AML-193 (cell line): ENCODE measurements around the gene RNF123.

Experiments
- DNase-seq, 2 experiments: peaks; one replicate each; lab custom pipeline; 2025; lab: John Stamatoyannopoulos, UW

Gene RNF123

GRCh38 chr3:49689046-49689907, at the start of gene RNF123, which contains the start of gene MST1:
Gene RNF123 (plus strand): TSS chr3:49689557. CDS start chr3:49691166, 1,609 bp downstream.
Gene MST1 (minus strand): TSS chr3:49689474. CDS start chr3:49688691, 783 bp downstream.
- no peak for DNase-seq

- DNase-seq, result no peak
Observed at GRCh38 chr3:49641292-49641691, 48.1 kb upstream of the RNF123 start.

DNA sequence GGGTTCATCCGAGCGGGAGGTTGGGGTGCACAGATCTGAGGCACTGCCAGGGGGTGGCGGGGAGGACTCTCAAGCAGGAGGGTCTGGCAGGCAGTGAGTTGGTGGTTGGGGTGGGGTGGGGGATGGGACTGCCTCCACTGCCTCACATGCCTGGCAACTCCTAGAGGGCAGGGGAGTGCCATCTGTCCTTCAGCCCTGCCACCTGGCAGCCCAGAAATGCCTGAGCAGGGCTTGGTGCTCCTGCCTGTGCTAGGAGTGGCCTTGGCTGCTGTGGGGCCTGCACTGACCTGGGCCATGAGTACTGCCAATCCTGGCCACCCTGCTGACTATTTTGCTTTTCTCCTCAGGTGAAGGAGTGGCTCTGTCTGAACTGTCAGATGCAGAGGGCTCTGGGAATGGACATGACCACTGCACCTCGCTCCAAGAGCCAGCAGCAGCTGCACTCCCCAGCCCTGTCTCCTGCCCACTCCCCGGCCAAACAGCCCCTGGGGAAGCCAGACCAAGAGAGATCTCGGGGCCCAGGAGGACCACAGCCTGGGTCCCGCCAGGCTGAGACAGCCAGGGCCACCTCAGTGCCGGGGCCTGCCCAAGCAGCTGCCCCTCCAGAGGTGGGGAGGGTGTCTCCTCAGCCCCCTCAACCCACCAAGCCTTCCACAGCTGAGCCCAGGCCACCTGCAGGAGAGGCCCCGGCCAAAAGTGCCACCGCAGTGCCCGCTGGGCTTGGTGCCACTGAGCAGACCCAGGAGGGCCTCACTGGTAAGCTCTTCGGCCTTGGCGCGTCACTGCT, 47.2 kb upstream of the RNF123 start:
- no peak for DNase-seq

GRCh38 chr3:49642708-49643145, 46.6 kb upstream of the RNF123 start:
- DNase-seq, result no peak

DNA sequence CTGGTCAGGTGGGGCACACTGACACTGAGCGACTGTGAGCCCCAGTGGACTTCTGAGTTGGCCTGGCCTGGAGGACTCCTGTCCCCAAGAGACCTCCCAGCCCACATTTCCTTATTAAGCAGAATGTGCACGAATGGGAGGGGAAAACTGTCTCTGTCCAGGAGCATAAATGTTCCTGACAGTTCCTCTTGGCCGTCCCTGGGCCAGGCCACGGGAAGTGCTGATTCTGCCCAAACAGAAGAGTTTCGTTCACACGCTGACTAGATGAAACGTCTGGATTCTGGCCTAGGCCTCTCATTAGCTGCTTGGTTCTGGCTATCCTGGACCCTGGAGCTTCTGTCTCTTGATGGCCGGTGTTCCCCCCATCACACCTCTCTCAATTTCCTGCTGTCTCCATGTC, 44.7 kb upstream of the RNF123 start:
- no peak for DNase-seq

GRCh38 chr3:49646236-49646635, 43.1 kb upstream of the RNF123 start:
- DNase-seq, result no peak

- no peak for DNase-seq
Observed at GRCh38 chr3:49647741-49648140, 41.6 kb upstream of the RNF123 start.

DNA sequence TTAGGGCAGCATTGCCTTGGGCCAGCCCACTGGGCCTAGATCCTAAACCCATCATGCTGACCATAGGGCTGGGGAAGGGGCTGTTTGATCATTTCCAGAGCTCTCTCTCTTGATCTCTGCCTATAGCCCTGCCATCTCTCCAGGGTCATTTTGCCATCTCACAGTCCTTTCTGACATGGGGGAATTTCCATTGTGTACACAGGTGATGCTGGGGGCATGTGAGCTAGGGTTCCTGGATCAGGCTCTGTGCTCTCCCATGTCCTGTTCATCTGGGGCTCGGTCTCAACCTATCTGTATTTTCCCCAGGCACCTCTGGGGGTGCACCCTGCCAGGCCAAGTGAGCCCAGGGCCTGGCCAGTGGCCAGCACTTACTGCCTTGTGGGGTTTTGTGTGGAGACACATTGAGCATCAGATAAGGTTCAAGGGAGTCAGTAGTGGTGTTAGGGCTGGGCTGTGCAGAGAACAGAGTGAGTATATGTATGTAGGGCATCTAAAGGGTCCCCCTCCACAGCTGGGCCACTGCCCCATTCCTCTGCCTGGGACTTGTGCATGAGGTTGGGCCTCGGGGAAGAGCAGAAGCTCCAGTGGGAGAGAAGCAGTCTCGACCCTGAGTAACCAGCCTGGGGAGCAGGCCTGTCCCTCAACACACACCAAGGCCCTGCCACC, 40.9 kb upstream of the RNF123 start:
- DNase-seq, result no peak

DNA sequence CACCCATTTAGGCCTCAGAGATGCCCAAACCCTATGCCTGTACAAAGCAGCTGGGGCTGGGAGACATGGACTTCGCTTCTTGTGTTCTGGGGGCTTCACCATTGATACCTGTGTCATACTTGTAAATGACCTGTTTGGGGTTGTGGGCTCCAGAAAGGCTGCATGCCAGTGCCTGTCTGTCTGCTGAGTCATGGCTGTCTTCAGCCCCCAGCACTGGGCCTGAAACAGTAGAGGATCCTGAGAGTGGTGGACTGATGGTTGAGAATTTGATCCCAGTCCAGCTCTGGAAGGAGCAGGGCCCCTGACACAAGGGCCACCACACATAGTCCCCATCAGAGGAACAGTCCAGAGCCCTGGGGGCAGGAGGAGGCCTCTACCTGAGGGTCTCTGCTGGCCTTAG, 39.8 kb upstream of the RNF123 start:
- no peak for DNase-seq

DNA sequence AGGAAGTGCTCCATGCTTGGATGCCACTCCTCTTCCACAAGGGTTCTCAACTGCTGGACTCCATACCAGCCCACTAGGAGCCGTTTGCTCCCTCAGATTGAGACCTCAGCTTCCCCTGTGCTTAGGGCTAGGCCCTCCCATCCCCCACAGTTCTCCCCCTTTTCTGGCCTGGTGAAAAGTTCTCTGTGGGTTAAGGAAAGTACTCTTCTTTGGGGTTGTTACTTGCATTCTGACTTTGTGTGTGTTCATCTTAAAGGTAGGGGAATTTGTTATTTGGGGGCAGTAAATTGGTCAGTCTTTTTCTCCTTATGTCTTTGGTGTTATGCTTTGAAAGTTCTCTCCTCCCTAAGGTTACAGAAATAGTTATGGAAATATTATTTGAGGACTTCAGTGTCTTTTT, 39.2 kb upstream of the RNF123 start:
- no peak for DNase-seq

DNA sequence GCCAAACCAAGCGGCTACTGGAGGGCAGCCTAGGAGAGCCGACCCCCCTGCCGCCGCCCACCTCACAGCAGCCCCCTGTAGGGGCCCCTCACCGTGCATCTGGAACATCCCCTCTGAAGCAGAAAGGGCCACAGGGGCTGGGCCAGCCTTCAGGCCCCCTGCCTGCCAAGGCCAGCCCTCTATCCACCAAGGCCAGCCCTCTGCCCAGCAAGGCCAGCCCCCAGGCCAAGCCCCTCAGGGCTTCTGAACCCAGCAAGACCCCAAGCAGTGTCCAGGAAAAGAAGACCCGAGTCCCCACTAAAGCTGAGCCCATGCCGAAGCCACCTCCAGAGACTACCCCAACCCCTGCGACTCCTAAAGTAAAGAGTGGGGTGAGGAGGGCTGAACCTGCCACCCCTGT, 38.7 kb upstream of the RNF123 start:
- DNase-seq, result no peak

DNA sequence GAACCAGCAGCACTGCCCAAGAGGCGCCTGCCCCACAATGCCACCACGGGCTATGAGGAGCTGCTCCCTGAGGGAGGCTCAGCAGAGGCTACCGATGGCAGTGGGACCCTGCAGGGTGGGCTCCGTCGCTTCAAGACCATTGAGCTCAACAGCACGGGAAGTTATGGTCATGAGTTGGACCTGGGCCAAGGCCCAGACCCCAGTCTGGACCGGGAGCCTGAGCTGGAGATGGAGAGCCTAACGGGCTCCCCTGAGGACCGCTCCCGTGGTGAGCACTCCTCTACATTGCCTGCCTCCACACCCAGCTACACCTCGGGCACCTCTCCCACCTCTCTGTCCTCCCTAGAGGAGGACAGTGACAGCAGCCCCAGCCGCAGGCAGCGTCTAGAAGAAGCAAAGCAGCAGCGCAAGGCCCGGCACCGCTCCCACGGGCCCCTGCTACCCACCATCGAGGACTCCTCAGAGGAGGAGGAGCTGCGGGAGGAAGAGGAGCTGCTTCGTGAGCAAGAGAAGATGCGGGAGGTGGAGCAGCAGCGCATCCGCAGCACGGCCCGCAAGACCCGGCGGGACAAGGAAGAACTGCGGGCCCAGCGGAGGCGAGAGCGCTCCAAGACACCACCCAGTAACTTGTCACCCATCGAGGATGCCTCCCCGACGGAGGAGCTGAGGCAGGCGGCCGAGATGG, 37.0 kb upstream of the RNF123 start:
- no peak for DNase-seq

DNA sequence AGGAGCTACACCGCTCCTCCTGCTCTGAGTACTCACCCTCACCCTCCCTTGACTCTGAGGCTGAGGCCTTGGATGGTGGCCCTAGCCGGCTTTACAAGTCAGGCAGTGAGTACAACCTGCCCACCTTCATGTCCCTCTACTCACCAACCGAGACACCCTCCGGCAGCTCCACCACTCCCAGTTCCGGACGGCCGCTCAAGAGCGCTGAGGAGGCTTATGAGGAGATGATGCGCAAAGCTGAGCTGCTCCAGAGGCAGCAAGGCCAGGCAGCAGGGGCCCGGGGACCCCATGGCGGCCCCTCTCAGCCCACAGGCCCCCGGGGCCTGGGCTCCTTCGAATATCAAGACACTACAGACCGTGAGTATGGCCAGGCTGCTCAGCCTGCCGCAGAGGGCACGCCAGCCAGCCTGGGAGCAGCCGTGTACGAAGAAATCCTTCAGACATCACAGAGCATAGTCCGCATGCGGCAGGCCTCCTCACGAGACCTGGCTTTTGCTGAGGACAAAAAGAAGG, 36.4 kb upstream of the RNF123 start:
- no peak for DNase-seq

DNA sequence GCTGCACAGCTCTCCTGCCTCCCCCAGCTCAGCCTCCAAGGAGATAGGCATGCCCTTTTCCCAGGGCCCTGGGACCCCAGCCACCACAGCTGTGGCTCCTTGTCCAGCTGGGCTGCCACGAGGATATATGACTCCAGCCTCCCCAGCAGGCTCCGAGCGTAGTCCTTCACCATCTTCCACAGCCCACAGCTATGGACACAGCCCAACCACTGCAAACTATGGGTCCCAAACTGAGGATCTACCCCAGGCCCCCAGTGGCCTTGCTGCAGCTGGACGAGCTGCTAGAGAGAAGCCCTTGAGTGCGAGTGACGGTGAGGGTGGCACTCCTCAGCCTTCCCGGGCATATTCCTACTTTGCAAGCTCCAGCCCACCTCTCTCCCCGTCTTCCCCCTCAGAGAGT, 35.7 kb upstream of the RNF123 start:
- DNase-seq, result no peak

- no peak for DNase-seq
Observed at GRCh38 chr3:49654176-49654825, 35.1 kb upstream of the RNF123 start.

DNA sequence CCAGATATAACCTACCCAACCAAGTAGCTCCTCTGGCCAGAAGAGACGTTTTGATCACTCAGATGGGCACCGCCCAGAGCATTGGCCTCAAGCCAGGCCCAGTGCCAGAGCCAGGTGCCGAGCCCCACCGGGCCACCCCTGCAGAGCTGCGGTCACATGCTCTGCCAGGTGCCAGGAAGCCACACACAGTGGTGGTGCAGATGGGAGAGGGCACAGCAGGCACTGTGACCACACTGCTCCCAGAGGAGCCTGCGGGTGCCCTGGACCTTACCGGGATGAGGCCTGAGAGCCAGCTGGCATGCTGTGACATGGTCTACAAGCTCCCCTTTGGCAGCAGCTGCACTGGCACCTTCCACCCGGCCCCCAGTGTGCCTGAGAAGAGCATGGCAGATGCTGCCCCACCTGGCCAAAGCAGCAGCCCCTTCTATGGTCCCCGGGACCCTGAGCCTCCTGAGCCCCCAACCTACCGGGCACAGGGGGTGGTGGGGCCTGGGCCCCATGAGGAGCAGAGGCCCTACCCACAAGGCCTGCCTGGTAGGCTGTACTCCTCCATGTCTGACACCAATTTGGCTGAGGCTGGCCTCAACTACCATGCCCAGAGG, 34.3 kb upstream of the RNF123 start:
- DNase-seq, result no peak

DNA sequence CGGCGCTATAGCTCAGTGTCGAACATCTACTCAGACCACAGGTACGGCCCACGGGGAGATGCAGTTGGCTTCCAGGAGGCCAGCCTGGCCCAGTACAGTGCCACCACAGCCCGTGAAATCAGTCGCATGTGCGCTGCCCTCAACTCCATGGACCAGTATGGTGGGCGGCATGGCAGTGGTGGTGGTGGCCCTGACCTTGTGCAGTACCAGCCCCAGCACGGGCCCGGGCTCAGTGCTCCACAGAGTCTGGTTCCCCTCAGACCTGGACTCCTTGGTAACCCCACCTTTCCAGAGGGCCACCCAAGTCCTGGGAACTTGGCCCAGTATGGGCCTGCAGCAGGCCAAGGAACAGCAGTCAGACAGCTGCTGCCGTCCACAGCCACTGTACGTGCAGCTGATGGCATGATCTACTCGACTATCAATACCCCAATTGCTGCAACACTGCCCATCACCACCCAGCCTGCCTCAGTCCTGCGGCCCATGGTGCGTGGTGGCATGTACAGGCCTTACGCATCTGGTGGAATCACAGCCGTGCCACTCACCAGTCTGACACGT, 33.5 kb upstream of the RNF123 start:
- DNase-seq, result no peak

- DNase-seq, result no peak
Observed at GRCh38 chr3:49656541-49657112, 32.7 kb upstream of the RNF123 start.

DNA sequence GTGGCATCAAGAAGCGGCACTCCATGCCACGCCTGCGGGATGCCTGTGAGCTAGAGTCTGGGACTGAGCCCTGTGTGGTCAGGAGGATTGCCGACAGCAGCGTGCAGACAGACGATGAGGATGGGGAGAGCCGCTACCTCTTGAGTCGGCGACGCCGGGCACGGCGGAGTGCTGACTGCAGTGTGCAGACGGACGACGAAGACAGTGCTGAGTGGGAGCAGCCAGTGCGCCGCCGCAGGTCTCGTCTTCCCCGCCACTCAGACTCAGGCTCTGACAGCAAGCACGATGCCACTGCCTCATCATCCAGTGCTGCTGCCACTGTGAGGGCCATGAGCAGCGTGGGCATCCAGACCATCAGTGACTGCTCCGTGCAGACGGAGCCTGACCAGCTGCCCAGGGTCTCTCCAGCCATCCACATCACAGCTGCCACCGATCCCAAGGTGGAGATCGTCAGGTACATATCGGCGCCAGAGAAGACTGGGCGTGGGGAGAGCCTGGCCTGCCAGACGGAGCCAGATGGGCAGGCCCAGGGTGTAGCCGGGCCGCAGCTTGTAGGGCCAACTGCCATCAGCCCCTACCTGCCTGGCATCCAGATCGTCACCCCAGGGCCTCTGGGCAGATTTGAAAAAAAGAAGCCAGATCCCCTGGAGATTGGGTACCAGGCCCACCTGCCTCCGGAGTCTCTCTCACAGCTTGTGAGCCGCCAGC, 32.0 kb upstream of the RNF123 start:
- DNase-seq, result no peak
